ENCODE data around the gene ITGB4. TPM values are rescaled to one million over a fixed set of nuclear protein-coding genes. Genes with fewer than 3 reads are reported as not detected.

The ITGB4 gene
- total and polyA plus RNA-seq, 10 of the 15 experiments (the other 5 are each of a cell fraction or from before 2014, with no cell fraction given), result 0.06 to 1.6 (median 0.27) TPM; not detected in 2

- no peaks in the 10 kb centered on the region for H3K27me3 ChIP-seq (replicated peaks in 1 of 2; ENCODE audit: control insufficient read depth in 2 of 2, insufficient read depth in 2 of 2, low read length in 1 of 2)
- ChIA-PET SMC1A (ENCODE audit: uncharacterized antibody, unreplicated experiment) (interaction anchor here (0.5 to 2.1 kb wide), 2 partner anchors 10 to 128 kb away, joined by 3 to 7 read pairs; no protein-coding TSS in a partner anchor), RAD21 (ENCODE audit: unreplicated experiment) (interaction anchor here (1.3 kb wide), 1 partner anchor 9 kb away, joined by 4 read pairs; no protein-coding TSS in a partner anchor), CTCF (interaction anchor here (0.9 to 13.2 kb wide), 6 partner anchors 9 to 69 kb away, joined by 3 to 134 read pairs (median 14); partner anchors contain the start of gene SMIM5), POLR2A (interaction anchor here (0.7 kb wide), 1 partner anchor 99 kb away, joined by 4 read pairs; no protein-coding TSS in a partner anchor)
- TF ChIP-seq YY1 (IDR thresholded peaks at IDR 0.05; ENCODE audit: low read depth, low read length) (no peak), ZBTB4 (CRISPR knock-in tag; IDR thresholded peaks at IDR 0.05) (no peak), NR2C1 (IDR thresholded peaks at IDR 0.05) (no peak), EP300 (IDR thresholded peaks at IDR 0.05; ENCODE audit: borderline replicate concordance in 1 of 2, control insufficient read depth in 1 of 2, low read depth in 2 of 2, low read length in 2 of 2) (no peak), PAX8 (IDR thresholded peaks at IDR 0.05) (no peak), GATAD2B (conservative IDR thresholded peaks at IDR 0.05; ENCODE audit: low read depth) (no peak), RCOR1 (conservative IDR thresholded peaks at IDR 0.05; ENCODE audit: low read depth, low read length) (no peak), CHD2 (IDR thresholded peaks at IDR 0.05; ENCODE audit: borderline replicate concordance, low read depth, low read length) (no peak), MEF2A (IDR thresholded peaks at IDR 0.05; ENCODE audit: insufficient read depth, low read depth, low read length) (no peak), CHD4 (IDR thresholded peaks at IDR 0.05) (no peak), SMC3 (IDR thresholded peaks at IDR 0.05; ENCODE audit: borderline replicate concordance, low read length) (no peak), POLR2AphosphoS2 (IDR thresholded peaks at IDR 0.05; ENCODE audit: low read depth, low read length) (no peak)
- H3K4me2 ChIP-seq (ENCODE audit: control insufficient read depth, insufficient read depth), result no peak overlapping the region
- no peak overlapping the region for H3K9ac ChIP-seq (ENCODE audit: control insufficient read depth, insufficient read depth, low read length)
- intact Hi-C loops (cut with micrococcal nuclease; ENCODE audit: unreplicated experiment) (no loop called here), in situ Hi-C loops (cut with MboI) (no loop called here)
- ATAC-seq (no peak), FAIRE-seq (no peak), DNase-seq (ENCODE audit: low read depth, low spot score) (no peak)
- WGBS (ENCODE audit: insufficient coverage, insufficient replicate concordance, low lambda C conversion rate, missing lambda C conversion rate), result 92% methylated on average over 5 of the region's 5 CpGs
- H3K4me1 ChIP-seq (ENCODE audit: control insufficient read depth, insufficient read depth, low read length), result peaks cover 38% of the 10 kb centered on the region
- BruUV-seq (replicated peaks), result no TSS peak
- peaks cover 4 to 20% of the 10 kb centered on the region in 2 experiments; a peak in 3 of 4 replicates for H3K36me3 ChIP-seq (ENCODE audit: control insufficient read depth in 2 of 2, insufficient read depth in 2 of 2, low read length in 1 of 2)
- no peak overlapping the region for H3K27ac ChIP-seq (ENCODE audit: control insufficient read depth, insufficient read depth)
- H3K9me3 ChIP-seq (replicated peaks; ENCODE audit: control insufficient read depth, insufficient read depth, low read length), result no peaks in the 10 kb centered on the region; the same call in 2 of the 3 replicates
- H3K4me3 ChIP-seq, result no peak overlapping the region
- peaks cover 39% of the 10 kb centered on the region for H3K79me2 ChIP-seq (ENCODE audit: control insufficient read depth, insufficient read depth, low read length)
- no peaks in the 10 kb centered on the region for H4K20me1 ChIP-seq (ENCODE audit: control insufficient read depth, insufficient read depth)
- no peak overlapping the region for H2AFZ ChIP-seq (ENCODE audit: control insufficient read depth, low read depth, low read length)
Measured at GRCh38 chr17:75684249-75684648, 37.0 kb upstream of the ITGB4 start.
